ENCODE measurements around the gene SMTN. TPM values are rescaled to one million over a fixed set of nuclear protein-coding genes. Genes with fewer than 3 reads are reported as not detected.
"Not testable (repeated sequence)": the region's sequence is repeated elsewhere in the genome, so short reads cannot be mapped to it uniquely, and the experiment has no call there.

SMTN gene
- total and polyA plus RNA-seq, 10 of the 15 experiments (the other 5 are each of a cell fraction or from before 2014, with no cell fraction given): 0.92 to 21.9 (median 4.8) TPM

DNA sequence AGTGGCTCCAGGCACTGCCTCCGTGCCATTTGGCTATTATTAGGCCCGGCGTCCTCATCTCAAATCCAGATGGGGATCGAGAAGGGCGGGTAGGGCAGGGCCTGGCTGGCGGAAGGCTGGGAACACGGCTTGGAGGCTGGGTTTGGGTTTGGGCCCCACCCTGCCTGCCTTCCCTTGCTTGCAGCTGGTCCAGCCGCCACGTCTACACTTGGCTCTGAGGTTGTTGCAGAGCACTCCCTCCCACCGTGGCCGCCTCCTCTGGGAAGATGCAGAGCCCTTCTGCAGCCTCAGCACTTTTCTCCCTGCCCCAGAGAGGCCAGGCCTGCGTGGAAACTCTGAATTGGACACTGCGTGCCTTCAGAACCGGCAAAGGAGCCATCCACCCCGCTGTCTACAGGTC, 5.2 kb upstream of the SMTN start:
- Histone ChIP-seq H3K4me2 (ENCODE audit: control insufficient read depth, insufficient read depth) (no peak overlapping the region), H3K9me3 (replicated peaks; ENCODE audit: control insufficient read depth, insufficient read depth, low read length) (no peaks in the 10 kb centered on the region), H3K79me2 (ENCODE audit: control insufficient read depth, insufficient read depth, low read length) (no peaks in the 10 kb centered on the region), H3K9ac (ENCODE audit: control insufficient read depth, insufficient read depth, low read length) (no peak overlapping the region), H3K4me1 (ENCODE audit: control insufficient read depth, insufficient read depth, low read length) (peaks cover 4% of the 10 kb centered on the region; the same call in 1 of the 2 replicates), H4K20me1 (ENCODE audit: control insufficient read depth, insufficient read depth) (no peaks in the 10 kb centered on the region), H2AFZ (ENCODE audit: control insufficient read depth, low read depth, low read length) (no peak overlapping the region), H3K4me3 (no peak overlapping the region), H3K27ac (ENCODE audit: control insufficient read depth, insufficient read depth) (no peak overlapping the region), H3K36me3 (ENCODE audit: control insufficient read depth in 2 of 2, insufficient read depth in 2 of 2, low read length in 1 of 2) (no peaks in the 10 kb centered on the region), H3K27me3 (replicated peaks in 1 of 2; ENCODE audit: control insufficient read depth in 2 of 2, insufficient read depth in 2 of 2, low read length in 1 of 2) (no peaks in the 10 kb centered on the region)
- intact Hi-C loops (cut with micrococcal nuclease; ENCODE audit: unreplicated experiment): no loop called here
- RAD21 ChIA-PET (ENCODE audit: unreplicated experiment): no interaction called here
- CTCF ChIA-PET: no interaction called here
- no peak for ATAC-seq
- BruUV-seq (replicated peaks): no TSS peak
- SMC1A ChIA-PET (ENCODE audit: uncharacterized antibody, unreplicated experiment): no interaction called here
- TF ChIP-seq HDGF (IDR thresholded peaks at IDR 0.05) (no peak), CHD4 (IDR thresholded peaks at IDR 0.05) (no peak), SP1 (IDR thresholded peaks at IDR 0.05; ENCODE audit: low read depth, low read length) (no peak)
- no peak for FAIRE-seq
- 61% methylated on average over 15 of the region's 15 CpGs for WGBS (ENCODE audit: insufficient coverage, insufficient replicate concordance, low lambda C conversion rate, missing lambda C conversion rate)
- POLR2A ChIA-PET: no interaction called here
- no peak for DNase-seq (ENCODE audit: low read depth, low spot score)
- in situ Hi-C loops (cut with MboI): no loop called here

GRCh38 chr22:31077681-31078080, 3.4 kb upstream of the SMTN start:
- RAD21 ChIA-PET (ENCODE audit: unreplicated experiment): no interaction called here
- CTCF ChIA-PET: no interaction called here
- no peak overlapping the region for H2AFZ ChIP-seq (ENCODE audit: control insufficient read depth, low read depth, low read length)
- SMC1A ChIA-PET (ENCODE audit: uncharacterized antibody, unreplicated experiment): no interaction called here
- TF ChIP-seq NR2C2 (IDR thresholded peaks at IDR 0.05; ENCODE audit: borderline replicate concordance, control insufficient read depth, insufficient read length, low read depth) (no peak), RBBP5 (conservative IDR thresholded peaks at IDR 0.05) (no peak), SMAD5 (IDR thresholded peaks at IDR 0.05; ENCODE audit: low read depth) (no peak), SPI1 (IDR thresholded peaks at IDR 0.05; ENCODE audit: borderline replicate concordance, insufficient read depth, low read depth, low read length) (no peak), SUZ12 (IDR thresholded peaks at IDR 0.05; ENCODE audit: unreplicated experiment) (no peak)
- no peak overlapping the region for H3K9ac ChIP-seq (ENCODE audit: control insufficient read depth, insufficient read depth, low read length)
- WGBS (ENCODE audit: insufficient coverage, insufficient replicate concordance, low lambda C conversion rate, missing lambda C conversion rate): 40% methylated on average over 6 of the region's 6 CpGs
- no peaks in the 10 kb centered on the region for H3K36me3 ChIP-seq (ENCODE audit: control insufficient read depth in 2 of 2, insufficient read depth in 2 of 2, low read length in 1 of 2)
- no peaks in the 10 kb centered on the region for H3K27me3 ChIP-seq (replicated peaks in 1 of 2; ENCODE audit: control insufficient read depth in 2 of 2, insufficient read depth in 2 of 2, low read length in 1 of 2)
- no peak for FAIRE-seq
- H3K79me2 ChIP-seq (ENCODE audit: control insufficient read depth, insufficient read depth, low read length): no peaks in the 10 kb centered on the region; the same call in none of the 2 replicates
- POLR2A ChIA-PET: no interaction called here
- BruUV-seq (replicated peaks): no TSS peak
- no peaks in the 10 kb centered on the region for H4K20me1 ChIP-seq (ENCODE audit: control insufficient read depth, insufficient read depth)
- DNase-seq (ENCODE audit: low read depth, low spot score): no peak
- intact Hi-C loops (cut with micrococcal nuclease; ENCODE audit: unreplicated experiment): no loop called here
- in situ Hi-C loops (cut with MboI): no loop called here
- no peak overlapping the region for H3K27ac ChIP-seq (ENCODE audit: control insufficient read depth, insufficient read depth)
- H3K4me3 ChIP-seq: no peak overlapping the region
- peaks cover 12% of the 10 kb centered on the region for H3K4me1 ChIP-seq (ENCODE audit: control insufficient read depth, insufficient read depth, low read length)
- H3K9me3 ChIP-seq (replicated peaks; ENCODE audit: control insufficient read depth, insufficient read depth, low read length): no peaks in the 10 kb centered on the region
- ATAC-seq: no peak
- no peak overlapping the region for H3K4me2 ChIP-seq (ENCODE audit: control insufficient read depth, insufficient read depth)

- H3K9me3 ChIP-seq (replicated peaks; ENCODE audit: control insufficient read depth, insufficient read depth, low read length); H4K20me1 ChIP-seq (ENCODE audit: control insufficient read depth, insufficient read depth); DNase-seq (ENCODE audit: low read depth, low spot score); FAIRE-seq; H3K4me2 ChIP-seq (ENCODE audit: control insufficient read depth, insufficient read depth); CTCF ChIA-PET; BruUV-seq (replicated peaks); H3K9ac ChIP-seq (ENCODE audit: control insufficient read depth, insufficient read depth, low read length); in situ Hi-C loops (cut with MboI); H3K4me3 ChIP-seq; H3K27me3 ChIP-seq (replicated peaks in 1 of 2; ENCODE audit: control insufficient read depth in 2 of 2, insufficient read depth in 2 of 2, low read length in 1 of 2); ATAC-seq; POLR2A ChIA-PET; intact Hi-C loops (cut with micrococcal nuclease; ENCODE audit: unreplicated experiment); H3K27ac ChIP-seq (ENCODE audit: control insufficient read depth, insufficient read depth); H3K79me2 ChIP-seq (ENCODE audit: control insufficient read depth, insufficient read depth, low read length); H3K36me3 ChIP-seq (ENCODE audit: control insufficient read depth in 2 of 2, insufficient read depth in 2 of 2, low read length in 1 of 2); RAD21 ChIA-PET (ENCODE audit: unreplicated experiment); H2AFZ ChIP-seq (ENCODE audit: control insufficient read depth, low read depth, low read length): not testable (repeated sequence)
- SMC1A ChIA-PET (ENCODE audit: uncharacterized antibody, unreplicated experiment): interaction anchor here (1.4 kb wide), 1 partner anchor 129 kb away, joined by 3 read pairs; no protein-coding TSS in a partner anchor
- 43% methylated on average over 2 of the region's 2 CpGs for WGBS (ENCODE audit: insufficient coverage, insufficient replicate concordance, low lambda C conversion rate, missing lambda C conversion rate)
- H3K4me1 ChIP-seq (ENCODE audit: control insufficient read depth, insufficient read depth, low read length): peaks cover 19% of the 10 kb centered on the region
Observed at GRCh38 chr22:31078389-31078788, 2.7 kb upstream of the SMTN start.
